ENCODE data around the gene RNF8.

DNA sequence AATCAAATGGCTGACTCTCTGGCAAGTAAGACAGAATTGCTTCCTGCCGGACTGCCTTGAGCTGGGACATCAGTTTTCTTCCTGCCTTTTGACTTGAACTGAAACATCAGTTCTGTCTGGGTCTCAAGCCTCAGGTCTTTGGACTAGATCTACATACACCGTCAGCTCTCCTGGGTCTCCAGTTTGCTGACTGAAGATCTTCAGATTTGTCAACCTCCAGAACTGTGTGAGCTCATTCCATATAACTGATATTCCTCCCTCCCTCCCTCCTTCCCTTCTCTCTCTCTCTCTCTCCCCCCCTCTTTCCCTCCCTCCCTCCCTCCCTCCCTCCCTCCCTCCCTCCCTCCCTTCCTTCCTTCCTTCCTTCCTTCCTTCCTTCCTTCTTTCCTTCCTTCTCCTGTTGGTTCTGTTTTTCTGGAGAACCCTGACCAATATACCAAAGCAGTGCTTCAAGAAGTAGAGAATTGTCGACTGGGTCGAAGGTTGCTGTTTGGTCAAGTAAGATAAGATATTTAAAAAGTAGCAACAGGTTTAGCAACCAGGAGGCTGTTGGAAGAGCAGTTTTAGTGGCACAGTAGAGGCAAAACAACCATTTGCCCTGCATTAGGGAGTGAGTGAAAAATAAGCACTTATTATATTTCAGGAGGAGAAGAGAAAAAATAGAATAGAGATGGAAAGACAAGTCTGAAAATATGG, 46.2 kb downstream of the RNF8 start:
- TF ChIP-seq ZNF830 (tag by site-specific recombination; IDR thresholded peaks at IDR 0.05; ENCODE audit: low read depth), result no peak
- TF ChIP-seq SCRT1 (tag by site-specific recombination; IDR thresholded peaks at IDR 0.05; ENCODE audit: borderline replicate concordance), result no peak
- no peak for TF ChIP-seq ZBTB1 (tag by site-specific recombination; IDR thresholded peaks at IDR 0.05)
- TF ChIP-seq ZBTB7A (tag by site-specific recombination; IDR thresholded peaks at IDR 0.05; ENCODE audit: low read depth), result no peak
- no peak for TF ChIP-seq GLI4 (tag by site-specific recombination; IDR thresholded peaks at IDR 0.05)
- no peak for TF ChIP-seq HOXA7 (CRISPR knock-in tag; IDR thresholded peaks at IDR 0.05; ENCODE audit: borderline replicate concordance)
- TF ChIP-seq, protein P1, sequence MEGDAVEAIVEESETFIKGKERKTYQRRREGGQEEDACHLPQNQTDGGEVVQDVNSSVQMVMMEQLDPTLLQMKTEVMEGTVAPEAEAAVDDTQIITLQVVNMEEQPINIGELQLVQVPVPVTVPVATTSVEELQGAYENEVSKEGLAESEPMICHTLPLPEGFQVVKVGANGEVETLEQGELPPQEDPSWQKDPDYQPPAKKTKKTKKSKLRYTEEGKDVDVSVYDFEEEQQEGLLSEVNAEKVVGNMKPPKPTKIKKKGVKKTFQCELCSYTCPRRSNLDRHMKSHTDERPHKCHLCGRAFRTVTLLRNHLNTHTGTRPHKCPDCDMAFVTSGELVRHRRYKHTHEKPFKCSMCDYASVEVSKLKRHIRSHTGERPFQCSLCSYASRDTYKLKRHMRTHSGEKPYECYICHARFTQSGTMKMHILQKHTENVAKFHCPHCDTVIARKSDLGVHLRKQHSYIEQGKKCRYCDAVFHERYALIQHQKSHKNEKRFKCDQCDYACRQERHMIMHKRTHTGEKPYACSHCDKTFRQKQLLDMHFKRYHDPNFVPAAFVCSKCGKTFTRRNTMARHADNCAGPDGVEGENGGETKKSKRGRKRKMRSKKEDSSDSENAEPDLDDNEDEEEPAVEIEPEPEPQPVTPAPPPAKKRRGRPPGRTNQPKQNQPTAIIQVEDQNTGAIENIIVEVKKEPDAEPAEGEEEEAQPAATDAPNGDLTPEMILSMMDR (tag by site-specific recombination; IDR thresholded peaks at IDR 0.05), result no peak
- no peak for TF ChIP-seq ZNF169 (tag by site-specific recombination; IDR thresholded peaks at IDR 0.05)

Measured in HEK293 (cell line).